Measurements from ENCODE around the gene PRTG. TPM values are rescaled to one million over a fixed set of nuclear protein-coding genes. Genes with fewer than 3 reads are reported as not detected.
"Not testable (repeated sequence)": the region's sequence is repeated elsewhere in the genome, so short reads cannot be mapped to it uniquely, and the experiment has no call there.

The PRTG gene, protein sequence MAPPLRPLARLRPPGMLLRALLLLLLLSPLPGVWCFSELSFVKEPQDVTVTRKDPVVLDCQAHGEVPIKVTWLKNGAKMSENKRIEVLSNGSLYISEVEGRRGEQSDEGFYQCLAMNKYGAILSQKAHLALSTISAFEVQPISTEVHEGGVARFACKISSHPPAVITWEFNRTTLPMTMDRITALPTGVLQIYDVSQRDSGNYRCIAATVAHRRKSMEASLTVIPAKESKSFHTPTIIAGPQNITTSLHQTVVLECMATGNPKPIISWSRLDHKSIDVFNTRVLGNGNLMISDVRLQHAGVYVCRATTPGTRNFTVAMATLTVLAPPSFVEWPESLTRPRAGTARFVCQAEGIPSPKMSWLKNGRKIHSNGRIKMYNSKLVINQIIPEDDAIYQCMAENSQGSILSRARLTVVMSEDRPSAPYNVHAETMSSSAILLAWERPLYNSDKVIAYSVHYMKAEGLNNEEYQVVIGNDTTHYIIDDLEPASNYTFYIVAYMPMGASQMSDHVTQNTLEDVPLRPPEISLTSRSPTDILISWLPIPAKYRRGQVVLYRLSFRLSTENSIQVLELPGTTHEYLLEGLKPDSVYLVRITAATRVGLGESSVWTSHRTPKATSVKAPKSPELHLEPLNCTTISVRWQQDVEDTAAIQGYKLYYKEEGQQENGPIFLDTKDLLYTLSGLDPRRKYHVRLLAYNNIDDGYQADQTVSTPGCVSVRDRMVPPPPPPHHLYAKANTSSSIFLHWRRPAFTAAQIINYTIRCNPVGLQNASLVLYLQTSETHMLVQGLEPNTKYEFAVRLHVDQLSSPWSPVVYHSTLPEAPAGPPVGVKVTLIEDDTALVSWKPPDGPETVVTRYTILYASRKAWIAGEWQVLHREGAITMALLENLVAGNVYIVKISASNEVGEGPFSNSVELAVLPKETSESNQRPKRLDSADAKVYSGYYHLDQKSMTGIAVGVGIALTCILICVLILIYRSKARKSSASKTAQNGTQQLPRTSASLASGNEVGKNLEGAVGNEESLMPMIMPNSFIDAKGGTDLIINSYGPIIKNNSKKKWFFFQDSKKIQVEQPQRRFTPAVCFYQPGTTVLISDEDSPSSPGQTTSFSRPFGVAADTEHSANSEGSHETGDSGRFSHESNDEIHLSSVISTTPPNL
- total RNA-seq = 0.27 TPM

DNA sequence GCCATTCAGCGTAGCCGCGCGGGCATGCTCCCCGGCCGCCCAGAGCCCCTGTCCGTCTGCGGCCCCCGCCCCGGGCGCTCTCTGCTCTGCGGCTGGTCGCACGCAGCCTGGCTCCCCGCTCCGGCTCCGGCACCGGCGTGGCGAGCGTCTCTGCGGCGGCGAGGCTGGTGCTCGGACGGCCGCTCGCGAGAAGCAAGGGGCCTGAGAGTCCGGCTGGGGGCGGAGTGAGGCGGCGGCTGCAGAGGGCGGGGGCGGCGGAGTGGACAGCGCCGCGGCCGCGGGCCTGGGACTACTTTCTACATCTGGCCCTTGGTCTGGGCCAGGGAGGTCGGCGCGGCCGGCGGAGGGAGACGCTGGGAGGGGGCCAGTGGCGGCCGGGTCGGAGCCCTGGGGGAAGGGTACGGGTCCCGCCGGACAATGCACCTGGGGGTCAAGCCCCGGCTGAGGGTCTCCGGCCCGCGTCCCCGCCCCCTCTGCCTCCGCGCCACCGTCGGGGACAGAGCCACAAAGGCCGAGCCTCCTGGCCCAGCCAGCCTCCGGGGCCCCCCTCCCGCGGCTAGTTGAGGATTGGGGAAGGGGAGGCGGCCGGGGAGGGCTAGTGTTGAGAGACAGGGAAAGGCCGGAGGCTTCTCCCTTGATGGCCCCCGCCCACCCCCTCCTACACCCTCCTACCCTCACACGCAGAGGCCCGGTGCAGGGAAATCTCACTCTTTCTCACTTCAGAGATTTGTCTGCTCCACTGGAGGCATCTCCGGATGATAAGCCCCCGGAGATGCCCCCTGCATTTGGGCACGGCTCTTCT is at the start of gene PRTG:
Gene PRTG (minus strand): TSS at position 226 of the 802 bp plus-strand sequence. CDS start 221 bp downstream, at position 5.
- no peak for DNase-seq (ENCODE audit: low read depth in 2 of 3, low spot score in 2 of 3)

GRCh38 chr15:55791551-55792400 is 48.8 kb upstream of the PRTG start:
- no peak for DNase-seq (ENCODE audit: low read depth in 2 of 3, low spot score in 2 of 3)

DNA sequence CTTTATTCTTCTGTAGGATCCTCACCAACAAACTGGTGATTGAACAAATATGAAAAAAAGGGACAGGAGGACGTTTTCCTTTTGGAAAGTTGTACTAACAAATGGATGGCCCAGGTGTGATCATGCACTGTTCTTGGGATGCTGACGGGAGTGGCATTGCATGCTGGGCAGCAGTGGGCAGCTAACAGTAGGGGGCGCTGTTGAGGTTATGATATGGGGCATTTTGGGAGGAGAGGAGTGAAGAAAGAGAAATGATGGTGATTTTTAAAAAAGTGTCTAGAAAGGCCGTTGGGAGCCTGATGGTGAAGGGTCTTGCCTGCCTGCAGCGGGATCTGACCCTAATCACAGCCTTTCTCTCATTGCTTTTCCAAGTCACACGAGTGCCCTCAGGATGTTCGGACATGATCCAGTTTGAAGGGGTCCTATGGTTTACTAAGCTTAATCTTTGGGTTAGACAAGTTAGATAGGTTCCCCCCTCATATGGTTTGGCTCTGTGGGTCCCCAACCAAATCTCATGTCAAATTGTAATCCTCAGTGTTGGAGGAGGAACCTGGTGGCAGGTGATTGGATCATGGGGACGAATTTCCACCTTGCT is 46.2 kb upstream of the PRTG start:
- DNase-seq (ENCODE audit: low read depth in 2 of 3, low spot score in 2 of 3) = peak in 1 of 3 donors; percentile 6

GRCh38 chr15:55786341-55786740 is 43.4 kb upstream of the PRTG start:
- DNase-seq (ENCODE audit: low read depth in 2 of 3, low spot score in 2 of 3) = no peak

DNA sequence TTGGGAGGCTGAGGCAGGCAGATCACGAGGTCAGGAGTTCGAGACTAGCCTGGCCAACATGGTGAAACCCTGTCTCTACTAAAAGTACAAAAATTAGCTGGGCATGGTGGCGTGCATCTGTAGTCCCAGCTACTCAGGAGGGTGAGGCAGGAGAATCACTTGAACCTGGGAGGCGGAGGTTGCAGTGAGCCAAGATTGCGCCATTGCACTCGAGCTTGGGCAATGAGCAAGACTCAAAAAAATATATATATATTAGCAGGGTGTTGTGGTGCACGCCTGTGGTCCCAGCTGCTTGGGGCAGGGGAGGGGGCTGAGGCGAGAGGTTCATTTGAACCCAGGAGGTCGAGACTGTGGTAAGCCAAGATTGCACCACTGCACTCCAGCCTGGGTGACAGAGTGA is 42.6 kb upstream of the PRTG start:
- DNase-seq (ENCODE audit: low read depth in 2 of 3, low spot score in 2 of 3) = not testable (repeated sequence)

- DNase-seq (ENCODE audit: low read depth in 2 of 3, low spot score in 2 of 3) = no peak
Observed at GRCh38 chr15:55784286-55784685, 41.3 kb upstream of the PRTG start.

- no peak for DNase-seq (ENCODE audit: low read depth in 2 of 3, low spot score in 2 of 3)
Observed at GRCh38 chr15:55782901-55783300, 39.9 kb upstream of the PRTG start.

GRCh38 chr15:55780292-55780691 is 37.3 kb upstream of the PRTG start:
- no peak for DNase-seq (ENCODE audit: low read depth in 2 of 3, low spot score in 2 of 3)

GRCh38 chr15:55778932-55779331 is 36.0 kb upstream of the PRTG start:
- DNase-seq (ENCODE audit: low read depth in 2 of 3, low spot score in 2 of 3) = no peak

DNA sequence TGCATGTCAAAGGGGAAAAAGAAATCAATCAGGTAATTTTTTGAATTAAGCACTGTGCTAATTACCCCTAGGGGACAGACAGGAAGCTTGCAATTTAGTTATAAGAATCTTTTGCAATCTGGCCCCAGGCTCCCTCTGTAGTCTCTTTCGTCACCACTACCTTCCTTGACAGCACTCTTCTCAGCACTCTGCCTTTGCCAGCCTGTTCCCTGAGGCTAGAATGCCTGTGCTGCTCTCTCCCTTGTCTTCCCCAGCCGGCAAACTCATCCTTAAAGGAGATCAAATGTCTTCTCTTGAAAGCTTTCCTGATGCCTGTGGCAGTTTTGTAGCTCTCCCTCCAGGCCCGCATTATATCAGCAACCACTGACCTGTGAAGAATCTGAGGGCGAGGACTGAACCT is 32.4 kb upstream of the PRTG start:
- DNase-seq (ENCODE audit: low read depth in 2 of 3, low spot score in 2 of 3) = no peak

DNA sequence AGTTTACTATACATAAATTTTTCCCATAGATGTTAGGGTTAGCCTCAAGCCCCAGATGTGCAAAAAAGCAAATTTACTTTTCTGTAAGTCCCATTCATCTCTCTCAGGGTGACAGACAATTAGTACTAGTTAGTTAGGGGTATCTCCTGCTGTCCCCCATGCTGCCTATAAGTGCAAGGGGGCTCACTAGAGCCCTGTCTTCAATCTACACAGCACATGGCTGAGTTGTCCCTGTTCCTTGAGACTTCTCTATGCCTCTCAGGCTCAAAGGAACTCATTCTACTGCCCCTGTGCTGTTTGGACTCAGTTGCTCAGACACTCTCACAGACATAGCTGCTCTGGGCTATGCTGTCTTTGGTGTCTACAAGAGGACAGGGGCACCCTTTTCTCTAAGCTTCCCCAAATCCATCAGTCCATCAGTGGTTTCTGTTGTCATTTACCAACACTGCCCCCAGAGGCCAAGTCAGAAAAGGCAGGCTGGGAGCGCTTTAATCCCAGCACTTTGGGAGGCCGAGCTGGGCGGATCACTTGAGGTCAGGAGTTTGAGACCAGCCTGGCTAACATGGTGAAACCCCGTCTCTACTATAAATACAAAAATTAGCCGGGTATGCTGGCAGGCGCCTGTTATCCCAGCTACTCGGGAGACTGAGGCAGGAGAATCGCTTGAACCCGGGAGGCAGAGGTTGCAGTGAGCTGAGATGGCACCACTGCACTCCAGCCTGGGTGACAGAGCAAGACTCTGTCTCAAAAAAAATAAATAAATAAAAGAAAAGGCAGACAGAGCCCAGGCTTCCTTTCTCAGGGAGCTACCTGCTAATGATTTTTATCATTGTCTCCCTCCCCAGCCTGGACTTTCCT is 31.4 kb upstream of the PRTG start:
- peak in 2 of 3 donors; percentile 29 to 61 for DNase-seq (ENCODE audit: low read depth in 2 of 3, low spot score in 2 of 3)

DNA sequence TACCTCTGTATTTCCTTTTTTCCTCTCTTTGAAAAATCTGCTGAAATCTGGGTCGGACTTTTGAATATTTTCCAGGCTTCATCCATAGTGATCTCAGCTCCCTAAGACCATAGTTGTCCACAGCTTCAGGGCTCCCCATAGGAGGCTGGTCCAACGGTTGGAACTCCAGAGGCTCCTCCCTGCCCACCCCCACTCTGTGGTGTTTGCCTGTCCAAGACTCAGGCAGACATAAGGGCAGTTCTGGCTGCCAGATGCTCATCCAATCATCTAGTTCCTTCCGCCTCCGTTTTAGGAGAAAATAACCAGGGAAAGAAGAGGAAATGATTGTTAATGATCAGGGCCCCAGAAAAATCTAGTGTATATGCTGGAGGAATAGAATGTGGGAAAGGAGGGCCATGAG is 27.9 kb upstream of the PRTG start:
- DNase-seq (ENCODE audit: low read depth in 2 of 3, low spot score in 2 of 3) = no peak

- no peak for DNase-seq (ENCODE audit: low read depth in 2 of 3, low spot score in 2 of 3)
Observed at GRCh38 chr15:55770261-55770660, 27.3 kb upstream of the PRTG start.

DNA sequence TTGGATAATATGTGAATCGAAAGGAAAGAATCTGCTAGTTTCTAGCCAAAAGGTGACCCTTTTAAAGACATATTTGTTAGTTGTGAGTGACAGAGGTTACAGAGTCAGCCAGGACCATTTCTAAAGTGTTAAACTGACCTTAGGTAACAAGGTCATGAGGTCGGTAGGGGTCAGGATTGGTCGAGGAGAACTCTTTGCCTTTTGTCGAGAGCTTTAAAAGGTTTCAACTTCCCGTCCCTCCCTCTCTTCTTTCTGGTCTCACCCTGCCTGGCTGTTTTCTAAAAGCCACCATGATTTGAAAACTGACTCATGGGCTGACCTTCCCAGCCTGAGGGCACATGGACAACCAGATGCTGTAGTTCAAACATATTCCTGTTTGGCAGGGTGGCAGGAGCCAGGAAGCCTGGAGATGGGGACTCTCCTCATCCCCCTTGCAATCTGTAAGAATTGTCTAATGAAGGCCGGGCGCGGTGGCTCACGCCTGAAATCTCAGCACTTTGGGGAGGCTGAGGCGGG is 25.8 kb upstream of the PRTG start:
- DNase-seq (ENCODE audit: low read depth in 2 of 3, low spot score in 2 of 3) = no peak

DNA sequence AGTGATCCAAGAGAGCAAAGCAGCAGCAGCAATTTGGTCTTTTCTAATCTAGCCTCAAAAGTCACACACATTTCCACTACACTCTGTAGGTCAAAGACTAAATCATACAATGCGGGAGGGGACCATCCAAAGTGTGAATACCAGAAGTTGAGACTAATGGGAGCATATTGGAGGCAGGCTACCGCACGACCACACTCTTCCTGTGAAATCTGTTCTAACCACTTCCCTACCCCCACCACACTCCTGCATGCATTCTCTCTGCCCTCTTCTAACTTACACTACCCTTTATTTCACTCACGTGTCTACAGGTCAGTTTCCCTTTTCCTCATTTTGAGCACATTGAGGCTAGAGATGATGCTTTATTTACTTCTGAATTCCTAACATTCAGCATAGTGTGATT is 23.7 kb upstream of the PRTG start:
- peak in 1 of 3 donors; percentile 8 for DNase-seq (ENCODE audit: low read depth in 2 of 3, low spot score in 2 of 3)

DNA sequence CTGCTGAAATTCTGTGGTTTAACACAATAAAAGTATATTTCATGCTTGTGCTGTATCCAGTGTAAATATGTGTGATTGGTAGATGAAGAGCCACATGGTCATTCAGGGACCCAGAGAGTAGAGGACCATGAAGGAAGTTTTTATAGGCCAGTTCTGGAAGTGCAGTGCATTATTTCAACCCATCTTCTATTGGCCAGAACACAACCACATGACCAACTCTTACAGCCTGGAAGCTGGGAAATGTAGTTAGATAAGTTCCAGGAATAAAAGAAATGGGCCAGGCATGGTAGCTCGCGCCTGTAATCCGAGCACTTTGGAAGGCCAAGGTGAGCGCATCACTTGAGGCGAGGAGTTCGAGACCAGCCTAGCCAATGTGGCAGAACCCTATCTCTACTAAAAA is 21.4 kb upstream of the PRTG start:
- no peak for DNase-seq (ENCODE audit: low read depth in 2 of 3, low spot score in 2 of 3)

DNA sequence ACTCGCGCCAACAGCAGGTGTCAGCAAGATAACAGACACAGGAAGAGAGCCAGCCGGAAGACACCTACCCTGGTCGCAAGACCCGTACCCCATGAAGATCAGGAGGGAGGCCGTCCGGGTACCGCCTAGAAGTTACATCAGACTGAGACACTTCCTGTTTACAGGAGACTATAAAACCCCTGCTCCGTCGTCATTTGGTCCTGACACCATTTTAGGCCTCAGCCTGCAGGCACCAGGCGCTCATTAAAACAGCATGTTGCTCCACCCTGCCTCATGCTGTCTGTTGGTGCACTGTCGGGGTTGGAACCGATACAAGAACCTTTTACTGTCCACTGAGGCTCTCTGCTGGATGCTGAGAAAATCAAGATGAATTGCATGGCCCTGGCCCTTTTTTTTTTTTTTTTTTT is 15.6 kb upstream of the PRTG start:
- DNase-seq (ENCODE audit: low read depth in 2 of 3, low spot score in 2 of 3) = no peak

DNA sequence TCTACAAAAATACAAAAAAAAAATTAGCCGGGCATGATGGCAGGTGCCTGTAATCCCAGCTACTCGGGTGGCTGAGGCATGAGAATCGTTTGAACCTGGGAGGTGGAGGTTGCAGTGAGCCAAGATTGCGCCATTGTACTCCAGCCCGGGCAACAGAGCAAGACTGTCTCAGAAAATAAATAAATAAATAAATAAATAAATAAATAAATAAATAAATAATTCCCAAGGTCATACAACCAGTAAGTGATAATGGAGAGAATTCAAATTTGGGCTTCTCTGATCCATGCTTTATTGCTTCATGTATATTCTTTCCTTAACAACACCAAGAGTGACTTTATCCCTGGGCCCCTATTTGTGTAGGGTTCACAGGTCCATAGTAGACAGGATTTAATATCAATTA is 10.5 kb upstream of the PRTG start:
- not testable (repeated sequence) for DNase-seq (ENCODE audit: low read depth in 2 of 3, low spot score in 2 of 3)

Measured in hematopoietic multipotent progenitor cell (in vitro differentiated cells).